Astrocyte of the cerebellum (primary cell): ENCODE data around the gene KRTAP10-11.

Experiments used
- DNase-seq: peaks from one replicate; pipeline ENCODE4 v3.0.0-alpha.2; 2011; ENCODE audit warnings: low read depth
- H3K4me3 ChIP-seq: 2 replicates; pipeline ENCODE4 v1.5.1; 2011; ENCODE audit warnings: mild to moderate bottlenecking, low read depth, low read length, moderate library complexity
- CTCF ChIP-seq: IDR thresholded peaks from 2 replicates; pipeline ENCODE4 v1.5.1; 2012; ENCODE audit warnings: low read length, low read depth, moderate library complexity, mild to moderate bottlenecking; ENCODE audit errors: missing control alignments
- in situ Hi-C: cut with HindIII; loops from 2 replicates; pipeline ENCODE4 v1.10.0; 2017; ENCODE audit warnings: low sequenced_read_pairs

KRTAP10-11 gene

GRCh38 chr21:44616591-44616926, 29.7 kb upstream of the KRTAP10-11 start:
- DNase-seq: no peak
- no peak overlapping the region for H3K4me3 ChIP-seq
- in situ Hi-C loops: no loop called here
- no peak for TF ChIP-seq CTCF

GRCh38 chr21:44617071-44617501, 29.1 kb upstream of the KRTAP10-11 start:
- no peak overlapping the region for H3K4me3 ChIP-seq
- in situ Hi-C loops: no loop called here
- DNase-seq: no peak
- no peak for TF ChIP-seq CTCF

GRCh38 chr21:44618504-44618903, 27.7 kb upstream of the KRTAP10-11 start:
- no peak for TF ChIP-seq CTCF
- DNase-seq: no peak
- in situ Hi-C loops: no loop called here
- no peak overlapping the region for H3K4me3 ChIP-seq

GRCh38 chr21:44618909-44619308, 27.3 kb upstream of the KRTAP10-11 start:
- DNase-seq: no peak
- TF ChIP-seq CTCF: no peak
- in situ Hi-C loops: no loop called here
- no peak overlapping the region for H3K4me3 ChIP-seq

- in situ Hi-C loops: no loop called here
- DNase-seq: no peak
- H3K4me3 ChIP-seq: no peak overlapping the region
- TF ChIP-seq CTCF: no peak
Measured at GRCh38 chr21:44619886-44620285, 26.3 kb upstream of the KRTAP10-11 start.

DNA sequence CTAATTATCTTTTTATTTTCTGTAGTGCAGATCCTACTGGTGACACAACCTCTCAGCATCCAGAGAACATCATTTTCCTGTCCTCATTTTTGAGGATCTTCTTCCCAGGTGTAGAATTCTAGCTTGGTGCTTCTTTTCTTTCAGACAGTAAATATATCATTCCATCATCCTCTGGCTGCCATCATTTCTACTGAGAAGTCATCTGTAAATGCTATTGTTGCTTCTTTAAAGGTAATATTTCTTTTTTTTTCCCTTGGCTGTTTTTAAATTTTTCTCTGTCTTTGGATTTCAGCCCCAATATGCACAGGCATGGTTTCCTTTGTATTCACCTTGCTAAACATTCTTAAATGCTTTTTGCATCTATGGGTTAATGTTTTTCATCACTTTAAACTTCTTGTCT, 22.6 kb upstream of the KRTAP10-11 start:
- no peak overlapping the region for H3K4me3 ChIP-seq
- DNase-seq: no peak
- in situ Hi-C loops: no loop called here
- TF ChIP-seq CTCF: no peak

DNA sequence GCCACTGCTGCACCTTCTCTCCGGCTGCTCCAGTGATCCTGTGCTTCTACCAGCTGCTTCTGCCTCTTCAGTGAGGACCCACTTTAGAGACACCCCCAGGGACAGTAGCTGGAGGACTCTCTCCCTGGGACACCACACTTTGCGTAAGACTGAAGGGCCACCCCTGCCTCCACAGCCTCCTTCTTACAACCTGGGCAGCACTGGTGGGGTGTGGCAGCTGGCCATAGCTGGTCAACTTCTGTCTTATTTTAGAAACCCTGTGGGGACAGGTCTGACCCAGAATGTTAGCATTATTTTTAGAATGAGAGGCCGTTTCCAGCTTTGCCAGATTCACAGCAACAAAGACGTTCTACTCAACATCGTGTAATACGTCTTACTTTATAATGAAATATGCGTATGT, 20.5 kb upstream of the KRTAP10-11 start:
- in situ Hi-C loops: no loop called here
- TF ChIP-seq CTCF: no peak
- H3K4me3 ChIP-seq: no peak overlapping the region
- DNase-seq: no peak
